Stimulated activated naive B cell treated with anti-CD40 and anti-IgM and Interleukin-4, amounts not matched to agents 10 μg/mL and 1 μg/mL and 100 μg/mL, for 72 hours (primary cell): Measurements from ENCODE around the gene ESR1.

Experiments
- ATAC-seq, 2 donors: fragments of 150-1000 bp; cut with Tn5 transposase; replicated peaks; 2 replicates each; pipeline ENCODE4 v1.10.0; 2021; ENCODE audit warnings: moderate library complexity in 1 of 2
- DNase-seq: peaks from one replicate; pipeline ENCODE4 v3.0.0; 2021
- H3K27ac Mint-ChIP-seq: one replicate; pipeline ENCODE4 v1.8.0; 2022; ENCODE audit warnings: mild to moderate bottlenecking, mixed read lengths
- H3K27me3 Mint-ChIP-seq, 2 donors: one replicate each; pipeline ENCODE4 v1.8.0; 2022; ENCODE audit warnings: mixed read lengths in 2 of 2
- H3K36me3 Mint-ChIP-seq, 2 donors: one replicate each; pipeline ENCODE4 v1.8.0; 2022; ENCODE audit warnings: mixed read lengths in 2 of 2, mild to moderate bottlenecking in 1 of 2
- H3K4me1 Mint-ChIP-seq, 2 donors: one replicate each; pipeline ENCODE4 v1.8.0; 2022; ENCODE audit warnings: mixed read lengths in 2 of 2, mild to moderate bottlenecking in 1 of 2
- H3K4me3 Mint-ChIP-seq, 2 donors: one replicate each; pipeline ENCODE4 v1.8.0; 2022; ENCODE audit warnings: mild to moderate bottlenecking in 2 of 2, mixed read lengths in 2 of 2, moderate library complexity in 1 of 2
- H3K9me3 Mint-ChIP-seq, 2 donors: one replicate each; pipeline ENCODE4 v1.8.0; 2022; ENCODE audit warnings: mixed read lengths in 2 of 2, mild to moderate bottlenecking in 1 of 2

The ESR1 gene

DNA sequence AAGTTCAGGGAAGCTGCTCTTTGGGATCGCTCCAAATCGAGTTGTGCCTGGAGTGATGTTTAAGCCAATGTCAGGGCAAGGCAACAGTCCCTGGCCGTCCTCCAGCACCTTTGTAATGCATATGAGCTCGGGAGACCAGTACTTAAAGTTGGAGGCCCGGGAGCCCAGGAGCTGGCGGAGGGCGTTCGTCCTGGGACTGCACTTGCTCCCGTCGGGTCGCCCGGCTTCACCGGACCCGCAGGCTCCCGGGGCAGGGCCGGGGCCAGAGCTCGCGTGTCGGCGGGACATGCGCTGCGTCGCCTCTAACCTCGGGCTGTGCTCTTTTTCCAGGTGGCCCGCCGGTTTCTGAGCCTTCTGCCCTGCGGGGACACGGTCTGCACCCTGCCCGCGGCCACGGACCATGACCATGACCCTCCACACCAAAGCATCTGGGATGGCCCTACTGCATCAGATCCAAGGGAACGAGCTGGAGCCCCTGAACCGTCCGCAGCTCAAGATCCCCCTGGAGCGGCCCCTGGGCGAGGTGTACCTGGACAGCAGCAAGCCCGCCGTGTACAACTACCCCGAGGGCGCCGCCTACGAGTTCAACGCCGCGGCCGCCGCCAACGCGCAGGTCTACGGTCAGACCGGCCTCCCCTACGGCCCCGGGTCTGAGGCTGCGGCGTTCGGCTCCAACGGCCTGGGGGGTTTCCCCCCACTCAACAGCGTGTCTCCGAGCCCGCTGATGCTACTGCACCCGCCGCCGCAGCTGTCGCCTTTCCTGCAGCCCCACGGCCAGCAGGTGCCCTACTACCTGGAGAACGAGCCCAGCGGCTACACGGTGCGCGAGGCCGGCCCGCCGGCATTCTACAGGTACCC, at the start of gene ESR1:
TSS of gene ESR1 (plus strand) at position 170 of the 858 bp plus-strand sequence. CDS start at position 401, 231 bp downstream.
- Mint-ChIP-seq H3K36me3 (no peaks in the 10 kb centered on the region), H3K9me3 (peaks cover 0 to 3% of the 10 kb centered on the region in 2 donors), H3K4me1 (peaks cover 16 to 29% of the 10 kb centered on the region in 2 donors), H3K4me3 (peak within 1 kb of the TSS; percentile 80 to 86), H3K27ac (peak within 1 kb of the TSS; percentile 69), H3K27me3 (peaks cover 50 to 62% of the 10 kb centered on the region in 2 donors)
- DNase-seq: peak; percentile 24
- peak; percentile 77 to 79 for ATAC-seq

DNA sequence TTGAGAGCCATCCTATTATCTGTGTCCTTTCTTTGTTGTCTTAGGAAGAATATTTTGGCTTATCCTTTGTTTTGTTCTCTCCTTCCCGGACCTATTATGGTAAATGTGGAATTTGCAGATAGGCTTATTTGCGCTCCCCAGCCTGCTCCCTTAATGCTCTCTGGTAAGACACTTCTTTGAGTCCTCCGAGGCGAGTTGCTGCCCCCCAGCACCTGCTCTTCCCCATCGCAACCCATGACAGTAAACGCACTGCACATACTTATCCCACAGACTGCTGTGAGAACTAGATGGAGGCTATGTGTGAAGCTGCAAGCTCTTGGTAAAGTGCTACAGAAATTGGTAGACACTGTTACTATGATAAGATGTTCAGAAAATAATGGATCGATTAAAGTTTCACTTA, 47.0 kb upstream of the ESR1 start:
- peaks cover 5% of the 10 kb centered on the region in 2 donors for H3K36me3 Mint-ChIP-seq
- no peak for DNase-seq
- H3K27ac Mint-ChIP-seq: no peak overlapping the region
- ATAC-seq: no peak
- peaks cover 16 to 25% of the 10 kb centered on the region in 2 donors for H3K4me1 Mint-ChIP-seq
- H3K9me3 Mint-ChIP-seq: no peaks in the 10 kb centered on the region
- H3K4me3 Mint-ChIP-seq: no peak overlapping the region
- peaks cover 8 to 10% of the 10 kb centered on the region in 2 donors for H3K27me3 Mint-ChIP-seq

DNA sequence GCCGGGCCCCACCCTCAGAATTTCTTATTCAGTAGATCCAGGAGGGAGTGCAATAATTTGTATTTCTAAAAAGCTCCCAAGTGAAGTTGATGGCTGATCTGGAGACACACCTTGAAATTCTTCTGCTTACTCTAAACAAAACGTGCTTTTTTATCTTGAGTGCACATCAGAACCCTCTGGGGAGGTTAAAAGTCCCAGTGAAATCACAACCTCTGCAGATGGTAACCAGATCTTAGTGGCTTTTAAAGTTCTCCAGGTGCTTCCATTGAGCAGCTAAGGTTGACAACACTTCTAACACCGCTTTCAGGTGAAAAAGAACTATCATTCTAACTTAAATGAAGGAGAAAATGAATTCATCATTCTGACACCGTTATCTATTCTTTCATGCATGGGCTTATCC, 45.6 kb upstream of the ESR1 start:
- H3K27ac Mint-ChIP-seq: no peak overlapping the region
- H3K9me3 Mint-ChIP-seq: no peaks in the 10 kb centered on the region
- H3K27me3 Mint-ChIP-seq: peaks cover 8 to 10% of the 10 kb centered on the region in 2 donors
- H3K36me3 Mint-ChIP-seq: peaks cover 0 to 3% of the 10 kb centered on the region in 2 donors
- ATAC-seq (no peak), DNase-seq (no peak)
- peaks cover 16 to 25% of the 10 kb centered on the region in 2 donors for H3K4me1 Mint-ChIP-seq
- no peak overlapping the region for H3K4me3 Mint-ChIP-seq

DNA sequence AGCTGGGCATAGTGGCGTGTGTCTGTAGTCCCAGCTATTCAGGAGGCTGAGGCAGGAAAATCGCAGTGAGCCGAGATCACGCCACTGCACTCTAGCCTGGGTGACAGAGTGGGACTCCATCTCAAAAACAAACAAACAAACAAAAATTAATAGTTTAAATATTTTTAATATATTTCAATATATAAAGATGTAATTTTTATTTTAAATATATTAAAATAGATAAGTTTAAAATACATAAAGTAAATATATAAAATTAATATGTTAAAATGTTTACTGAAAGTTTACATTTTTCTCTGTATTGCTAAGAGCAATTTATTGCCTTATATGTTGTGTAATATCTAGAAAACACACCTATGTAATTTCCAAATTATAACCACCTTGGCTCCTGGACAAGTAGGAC, 44.7 kb upstream of the ESR1 start:
- no peaks in the 10 kb centered on the region for H3K36me3 Mint-ChIP-seq
- no peak overlapping the region for H3K4me3 Mint-ChIP-seq
- DNase-seq (no peak), ATAC-seq (no peak)
- H3K9me3 Mint-ChIP-seq: no peaks in the 10 kb centered on the region
- H3K27me3 Mint-ChIP-seq: peaks cover 8 to 10% of the 10 kb centered on the region in 2 donors
- H3K4me1 Mint-ChIP-seq: peaks cover 10 to 17% of the 10 kb centered on the region in 2 donors
- no peak overlapping the region for H3K27ac Mint-ChIP-seq

DNA sequence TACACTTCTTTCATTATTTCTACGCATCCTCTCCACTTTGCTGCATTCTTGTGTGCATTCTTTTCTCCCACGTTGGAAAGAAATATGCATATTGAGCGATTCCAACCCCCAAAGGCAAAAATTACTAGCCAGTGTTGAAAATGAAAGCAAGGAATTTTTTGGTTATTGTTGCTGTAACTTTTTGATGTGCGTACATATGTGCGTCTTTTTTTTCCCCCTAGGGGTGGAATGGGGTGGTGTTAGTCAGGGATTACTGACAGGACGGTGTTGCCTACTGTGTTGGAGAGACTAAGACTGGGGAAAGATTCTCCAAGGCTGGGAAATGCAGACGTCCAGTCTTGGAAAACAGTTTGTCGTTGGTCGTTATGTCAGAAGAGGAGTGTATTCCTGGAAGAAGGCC, 44.2 kb upstream of the ESR1 start:
- no peak for DNase-seq
- Mint-ChIP-seq H3K36me3 (no peaks in the 10 kb centered on the region), H3K27ac (peak overlapping the region; percentile 59), H3K9me3 (no peaks in the 10 kb centered on the region), H3K27me3 (peaks cover 8 to 10% of the 10 kb centered on the region in 2 donors), H3K4me1 (peaks cover 6 to 12% of the 10 kb centered on the region in 2 donors), H3K4me3 (peak overlapping the region in 1 of 2 donors; percentile 26)
- no peak for ATAC-seq

DNA sequence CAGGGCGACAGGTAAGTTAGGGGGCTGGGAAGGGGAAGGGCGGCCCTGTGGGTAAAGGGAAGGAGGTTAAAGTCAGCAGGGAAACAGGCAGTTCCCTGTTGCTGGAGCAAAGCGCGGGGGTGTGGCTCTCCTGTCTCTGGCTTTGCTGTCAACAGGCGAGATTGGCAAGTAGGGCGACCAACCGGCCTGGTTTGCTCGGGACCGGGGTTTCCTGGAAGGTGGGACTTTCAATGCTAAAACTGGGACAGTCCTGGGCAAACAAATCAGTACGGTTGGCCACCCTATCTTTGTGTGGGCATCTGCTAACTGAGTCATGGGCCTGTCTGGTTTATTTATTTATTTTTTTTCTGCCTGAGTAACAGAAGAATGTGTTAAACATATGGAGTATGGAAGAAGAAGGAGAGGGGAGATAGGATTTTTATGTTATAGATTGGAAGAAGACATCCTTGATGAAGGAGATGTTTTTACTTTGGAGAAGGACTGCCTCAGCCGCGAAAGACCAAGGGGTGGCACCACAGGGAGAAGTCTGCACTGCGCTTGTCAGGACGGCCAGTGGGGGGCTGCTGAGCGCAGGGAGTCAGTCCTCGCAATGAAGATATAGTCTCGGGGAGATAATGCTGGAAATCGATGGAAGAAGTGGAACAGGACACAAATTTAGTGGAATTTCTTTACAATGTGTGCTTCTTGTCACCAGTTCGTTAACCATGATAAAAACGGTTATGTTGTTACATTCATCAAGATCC, 43.4 kb upstream of the ESR1 start:
- Mint-ChIP-seq H3K27ac (no peak overlapping the region), H3K4me1 (peaks cover 6 to 12% of the 10 kb centered on the region in 2 donors), H3K36me3 (no peaks in the 10 kb centered on the region), H3K27me3 (peaks cover 8 to 10% of the 10 kb centered on the region in 2 donors), H3K9me3 (no peaks in the 10 kb centered on the region), H3K4me3 (peak overlapping the region; percentile 26 to 73)
- peak; percentile 88 to 92 for ATAC-seq
- peak; percentile 32 for DNase-seq

DNA sequence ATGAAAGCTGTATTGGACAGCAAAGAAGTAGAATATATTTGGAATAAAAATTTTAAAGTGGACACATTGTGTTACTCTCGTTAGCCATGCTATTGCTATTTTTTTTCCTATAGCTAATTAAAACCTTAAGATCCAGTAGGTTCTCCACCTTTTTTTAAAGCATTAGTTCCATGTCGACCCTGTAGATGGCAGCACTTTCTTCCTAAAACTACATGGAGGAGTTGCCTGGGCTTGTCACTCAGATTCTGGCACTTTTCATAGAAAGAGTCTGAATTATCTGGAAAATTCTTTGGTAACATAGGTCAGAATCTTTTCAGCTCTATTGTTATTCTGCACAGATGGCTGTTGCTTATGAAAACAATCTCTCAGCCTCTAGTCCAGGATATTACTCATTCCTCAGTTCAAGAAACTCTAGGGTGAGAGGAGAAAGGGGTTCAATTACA, 42.0 kb upstream of the ESR1 start:
- H3K4me1 Mint-ChIP-seq: peaks cover 6 to 12% of the 10 kb centered on the region in 2 donors
- peak; percentile 51 to 53 for ATAC-seq

DNA sequence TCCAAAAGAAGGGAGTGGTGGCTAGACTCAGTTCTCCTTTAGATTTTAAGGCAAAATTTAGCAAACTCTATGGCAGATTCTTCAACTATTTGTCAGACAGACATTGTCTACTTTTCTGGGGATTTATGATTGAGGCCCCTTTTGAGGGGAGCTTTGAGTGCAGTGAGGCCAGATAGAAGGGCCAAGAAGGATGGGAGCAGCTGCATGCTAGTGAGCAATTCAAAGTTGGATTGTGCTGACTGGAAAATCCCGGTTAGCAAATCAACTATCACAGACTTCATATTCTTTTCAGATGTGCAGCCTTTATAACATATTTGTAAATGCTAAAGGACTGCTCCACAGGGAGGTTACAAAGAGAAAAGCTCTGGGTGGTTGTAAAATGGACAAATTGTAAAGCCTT, 35.0 kb upstream of the ESR1 start:
- H3K27me3 Mint-ChIP-seq: peaks cover 6% of the 10 kb centered on the region in 2 donors
- DNase-seq (no peak), ATAC-seq (no peak)
- H3K4me1 Mint-ChIP-seq: peaks cover 0 to 2% of the 10 kb centered on the region in 2 donors
- no peaks in the 10 kb centered on the region for H3K9me3 Mint-ChIP-seq
- H3K36me3 Mint-ChIP-seq: no peaks in the 10 kb centered on the region
- H3K27ac Mint-ChIP-seq: no peak overlapping the region
- no peak overlapping the region for H3K4me3 Mint-ChIP-seq

More for the DNA sequence above, 42.0 kb upstream of the ESR1 start:
- Mint-ChIP-seq H3K9me3 (no peaks in the 10 kb centered on the region), H3K36me3 (no peaks in the 10 kb centered on the region), H3K4me3 (no peak overlapping the region), H3K27ac (no peak overlapping the region), H3K27me3 (peaks cover 14 to 17% of the 10 kb centered on the region in 2 donors)
- DNase-seq: peak; percentile 35

DNA sequence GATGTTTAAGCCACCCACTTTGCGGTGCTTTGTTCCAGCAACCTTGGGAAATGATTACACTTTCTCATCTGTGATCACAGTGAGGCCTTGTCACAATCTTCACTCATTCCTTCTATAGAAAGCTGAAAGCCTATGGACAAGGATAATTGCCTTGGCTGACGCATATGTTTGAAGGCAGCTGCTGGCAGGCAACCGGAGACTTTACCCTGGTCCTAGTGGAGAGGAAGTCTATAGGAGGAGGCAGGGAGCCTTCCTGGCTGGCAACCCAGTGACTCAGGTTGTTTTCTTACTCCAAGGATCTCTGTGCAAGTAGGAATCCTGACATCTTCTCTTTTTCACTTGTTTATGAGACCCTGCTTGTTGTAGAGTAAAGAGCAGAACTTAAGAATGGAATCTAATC, 34.1 kb upstream of the ESR1 start:
- ATAC-seq (no peak), DNase-seq (no peak)
- H3K9me3 Mint-ChIP-seq: no peaks in the 10 kb centered on the region
- peaks cover 6% of the 10 kb centered on the region in 2 donors for H3K27me3 Mint-ChIP-seq
- H3K4me3 Mint-ChIP-seq: no peak overlapping the region
- H3K4me1 Mint-ChIP-seq: peaks cover 0 to 2% of the 10 kb centered on the region in 2 donors
- H3K36me3 Mint-ChIP-seq: no peaks in the 10 kb centered on the region
- no peak overlapping the region for H3K27ac Mint-ChIP-seq

DNA sequence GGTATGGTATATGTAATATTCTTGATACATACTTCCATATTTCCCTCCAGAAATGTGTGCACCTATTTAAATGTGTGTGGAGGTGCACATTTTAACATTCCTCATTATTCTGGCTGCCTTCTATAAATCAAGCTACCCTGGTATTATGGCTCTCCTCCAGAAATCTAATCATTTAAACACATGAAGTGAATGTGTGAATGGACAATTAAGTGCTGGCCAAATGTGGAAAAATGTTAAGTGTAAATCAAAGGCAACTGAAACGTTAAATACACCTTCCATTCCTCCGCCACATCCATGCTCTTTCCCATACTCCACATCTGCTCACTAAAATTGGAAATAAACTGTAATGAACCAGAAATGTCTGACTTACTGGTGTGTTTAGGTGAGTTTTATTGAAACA, 24.9 kb upstream of the ESR1 start:
- Mint-ChIP-seq H3K4me3 (no peak overlapping the region), H3K27me3 (peaks cover 5 to 16% of the 10 kb centered on the region in 2 donors), H3K4me1 (no peaks in the 10 kb centered on the region), H3K9me3 (peaks cover 0 to 3% of the 10 kb centered on the region in 2 donors), H3K27ac (no peak overlapping the region), H3K36me3 (no peaks in the 10 kb centered on the region)
- DNase-seq: no peak
- no peak for ATAC-seq

DNA sequence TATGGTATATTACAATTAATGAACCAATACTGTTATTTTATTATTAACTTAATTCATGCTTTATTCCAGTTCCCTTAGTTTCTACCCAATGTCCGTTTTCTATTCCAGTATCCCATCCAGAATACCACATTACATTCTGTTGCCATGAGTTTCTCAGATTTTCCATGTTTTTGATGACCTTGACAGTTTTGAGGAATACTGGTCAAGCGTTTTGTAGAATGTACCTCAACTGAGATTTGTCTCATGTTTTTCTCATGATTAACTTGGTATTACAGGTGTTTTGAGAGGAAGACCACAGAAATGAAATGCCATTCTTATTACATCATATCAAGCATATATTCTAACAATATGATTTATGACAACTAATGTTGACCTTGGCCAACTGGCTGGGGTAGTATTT, 23.8 kb upstream of the ESR1 start:
- DNase-seq (no peak), ATAC-seq (no peak)
- Mint-ChIP-seq H3K27ac (no peak overlapping the region), H3K36me3 (peaks cover 0 to 3% of the 10 kb centered on the region in 2 donors), H3K27me3 (peaks cover 5 to 18% of the 10 kb centered on the region in 2 donors), H3K4me3 (no peak overlapping the region), H3K4me1 (no peaks in the 10 kb centered on the region), H3K9me3 (peaks cover 0 to 10% of the 10 kb centered on the region in 2 donors)

DNA sequence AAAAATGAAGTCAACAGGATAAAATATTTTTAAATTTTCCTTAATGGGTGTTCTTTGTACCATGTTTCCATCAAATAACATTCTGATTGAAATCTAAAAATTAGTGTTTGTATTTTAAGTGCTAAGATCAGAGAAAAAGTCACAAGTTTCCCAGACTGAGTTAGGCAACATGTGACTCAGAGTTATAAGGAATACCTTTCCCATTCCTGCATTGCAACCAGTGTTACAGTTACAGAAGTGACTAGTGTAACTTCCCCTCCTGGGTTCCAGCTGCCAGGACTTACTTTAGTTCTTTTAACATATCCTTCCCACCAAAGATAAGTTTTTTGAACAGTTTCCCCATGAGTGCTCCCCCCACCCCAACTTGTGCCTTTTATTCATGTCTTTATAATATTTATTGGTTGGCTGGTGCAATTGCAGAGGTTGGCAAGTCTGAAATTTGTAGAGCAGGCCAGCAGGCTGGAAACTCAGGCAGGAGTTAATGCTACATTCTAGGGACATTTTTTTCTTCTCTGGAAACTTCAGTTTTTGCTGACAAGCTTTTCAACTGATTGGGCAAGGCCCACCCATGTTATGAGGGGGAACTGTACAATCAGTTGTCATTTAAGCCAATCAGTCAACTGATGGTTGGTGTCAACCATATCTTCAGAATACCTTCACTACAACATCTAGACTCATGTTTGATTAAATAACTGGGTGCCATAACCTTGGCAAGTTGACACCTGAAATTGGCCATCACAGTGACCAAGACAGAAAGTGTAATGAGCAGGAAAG, 22.9 kb upstream of the ESR1 start:
- Mint-ChIP-seq H3K36me3 (peaks cover 0 to 3% of the 10 kb centered on the region in 2 donors), H3K27ac (no peak overlapping the region), H3K9me3 (peaks cover 0 to 10% of the 10 kb centered on the region in 2 donors), H3K27me3 (peaks cover 5 to 18% of the 10 kb centered on the region in 2 donors), H3K4me3 (no peak overlapping the region), H3K4me1 (no peaks in the 10 kb centered on the region)
- DNase-seq (no peak), ATAC-seq (no peak)

DNA sequence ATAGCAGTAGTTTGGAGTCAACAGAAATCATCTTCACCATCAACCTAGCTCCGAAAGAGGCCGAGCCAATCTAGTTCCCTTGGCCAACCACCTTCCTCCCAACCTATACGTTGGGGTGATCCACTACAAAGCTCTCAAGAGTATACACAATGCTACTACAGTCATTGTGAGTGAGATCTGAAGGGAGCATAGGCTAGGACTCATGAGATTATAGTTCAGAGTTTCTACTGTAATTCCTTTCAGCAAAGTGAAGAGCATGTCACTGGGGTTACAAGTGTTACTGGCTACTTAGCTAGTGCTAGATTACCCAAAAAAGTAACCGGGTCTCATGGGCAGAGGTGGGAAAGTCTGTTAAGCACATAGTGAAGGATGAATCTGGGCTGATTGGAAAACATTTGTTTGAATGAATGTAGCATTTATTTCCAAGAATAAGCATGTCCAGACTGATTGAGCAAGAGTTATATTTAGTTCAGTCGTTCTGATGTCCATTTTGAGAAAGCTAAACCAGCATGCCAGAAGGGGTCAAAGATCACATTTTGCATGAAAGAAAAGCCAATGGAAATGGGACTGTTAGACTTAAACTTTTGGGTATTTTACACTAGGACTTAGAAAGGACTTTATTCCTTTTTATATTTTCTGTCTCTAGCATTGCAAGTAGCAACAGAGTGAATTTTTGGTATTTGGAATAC, 10.5 kb upstream of the ESR1 start:
- Mint-ChIP-seq H3K27ac (no peak overlapping the region), H3K36me3 (no peaks in the 10 kb centered on the region), H3K4me1 (peaks cover 4 to 7% of the 10 kb centered on the region in 2 donors), H3K9me3 (no peaks in the 10 kb centered on the region), H3K4me3 (no peak overlapping the region), H3K27me3 (peaks cover 6 to 14% of the 10 kb centered on the region in 2 donors)
- DNase-seq: no peak
- no peak for ATAC-seq
